C1 segment of cervical spinal cord (tissue), 14 donors: ENCODE data around the gene KCNQ5.
A peak's percentile ranks its signal among the peaks of the same experiment; 100 is the strongest.
"Not testable (repeated sequence)": the region's sequence is repeated elsewhere in the genome, so short reads cannot be mapped to it uniquely, and the experiment has no call there.

Experiments used
- DNase-seq, 14 donors: peaks; one replicate each; lab custom pipeline; 2025; lab: John Stamatoyannopoulos, UW

KCNQ5 gene

GRCh38 chr6:72621291-72622093, at the start of gene KCNQ5:
Gene KCNQ5 (plus strand): TSS chr6:72622064.
- peak in 5 of 14 donors; percentile 10 to 49 (median 23) for DNase-seq

GRCh38 chr6:72579865-72580264, 42.0 kb upstream of the KCNQ5 start:
- DNase-seq, result no peak

DNA sequence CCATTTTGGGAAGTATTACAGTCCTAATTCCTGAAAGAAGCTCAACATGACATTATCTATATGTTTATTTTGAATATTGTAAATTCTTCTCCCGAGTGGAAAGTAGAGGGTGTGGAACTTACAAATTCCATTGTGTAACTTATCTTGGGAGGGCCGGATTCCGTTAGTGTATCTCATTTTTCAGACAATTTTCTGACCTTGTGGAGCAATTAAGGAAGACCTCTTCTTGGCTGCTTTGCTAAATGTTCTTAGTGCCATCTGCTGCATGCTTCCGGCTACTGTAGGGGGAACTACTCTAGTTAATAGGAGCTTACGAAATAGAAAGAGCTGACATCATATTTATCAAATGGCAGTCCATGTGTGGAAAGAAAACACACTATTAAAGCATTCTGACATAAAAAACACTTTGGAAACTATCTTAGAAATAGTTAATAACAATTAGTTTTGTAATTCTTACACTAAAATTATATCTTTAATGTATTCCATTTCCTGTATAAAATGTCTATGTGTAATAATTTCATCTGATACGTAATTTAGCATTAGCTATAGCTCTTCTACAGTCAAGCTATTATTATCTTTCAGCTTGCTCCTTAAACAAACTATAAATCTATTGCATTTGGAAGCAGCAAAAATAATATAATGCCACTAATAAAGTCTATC, 41.5 kb upstream of the KCNQ5 start:
- peak in 1 of 14 donors; percentile 2 for DNase-seq

GRCh38 chr6:72580950-72581349, 40.9 kb upstream of the KCNQ5 start:
- not testable (repeated sequence) for DNase-seq

DNA sequence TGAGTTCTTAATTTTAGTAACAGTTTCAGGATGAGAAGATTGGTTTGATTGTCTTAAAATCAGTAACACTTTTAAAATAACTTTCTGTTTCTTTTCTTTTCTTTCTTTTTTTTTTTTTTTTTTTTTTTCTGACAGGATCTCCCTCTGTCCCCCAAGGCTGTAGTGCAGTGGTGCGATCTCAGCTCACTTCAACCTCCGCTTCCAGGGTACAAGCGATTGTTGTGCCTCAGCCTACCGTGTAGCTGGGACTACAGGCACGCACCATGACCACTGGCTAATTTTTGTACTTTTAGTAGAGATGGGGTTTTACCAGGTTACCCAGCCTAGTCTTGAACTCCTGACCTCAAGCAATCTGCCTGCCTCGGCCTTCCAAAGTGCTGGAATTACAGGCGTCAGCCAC, 33.7 kb upstream of the KCNQ5 start:
- no peak for DNase-seq

- DNase-seq, result no peak
Measured at GRCh38 chr6:72589096-72589495, 32.8 kb upstream of the KCNQ5 start.

DNA sequence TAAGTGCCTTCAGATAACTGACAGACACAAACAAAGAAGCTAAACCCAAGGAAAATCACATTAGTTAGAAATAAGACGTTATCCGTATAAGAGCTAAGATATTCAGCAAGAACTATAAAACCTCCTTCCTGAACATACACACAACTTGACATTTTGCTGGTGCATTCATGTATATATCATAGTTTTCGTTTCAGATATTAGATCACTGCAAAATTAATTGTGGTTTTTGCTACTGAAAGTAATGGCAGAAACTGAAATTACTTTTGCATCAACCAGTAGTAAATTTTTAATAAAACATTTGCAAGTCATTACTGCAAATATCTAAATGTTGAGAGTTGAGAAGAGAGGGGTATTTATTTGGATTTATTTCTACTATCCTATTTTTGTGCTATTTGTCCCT, 26.1 kb upstream of the KCNQ5 start:
- DNase-seq, result no peak

GRCh38 chr6:72616406-72617015, 5.4 kb upstream of the KCNQ5 start:
- no peak for DNase-seq

DNA sequence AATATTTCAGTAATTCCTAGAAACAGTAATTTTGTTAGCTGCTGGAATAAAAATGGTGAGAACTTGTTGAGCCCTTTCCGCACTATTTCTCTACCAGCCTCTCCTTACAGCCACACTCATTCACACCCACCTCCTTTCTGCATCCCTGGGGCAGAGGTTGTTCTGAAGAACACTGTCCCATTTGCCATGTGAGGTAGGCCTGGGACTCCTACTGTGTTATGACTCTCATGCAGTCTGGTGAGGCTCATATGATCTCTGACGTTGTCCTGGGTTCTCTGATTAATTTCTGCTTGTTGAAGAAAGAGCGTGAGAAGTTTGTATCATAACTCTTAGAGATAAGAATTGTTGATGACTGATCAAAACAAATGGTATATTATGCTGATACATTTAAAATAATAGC, 4.1 kb upstream of the KCNQ5 start:
- no peak for DNase-seq

DNA sequence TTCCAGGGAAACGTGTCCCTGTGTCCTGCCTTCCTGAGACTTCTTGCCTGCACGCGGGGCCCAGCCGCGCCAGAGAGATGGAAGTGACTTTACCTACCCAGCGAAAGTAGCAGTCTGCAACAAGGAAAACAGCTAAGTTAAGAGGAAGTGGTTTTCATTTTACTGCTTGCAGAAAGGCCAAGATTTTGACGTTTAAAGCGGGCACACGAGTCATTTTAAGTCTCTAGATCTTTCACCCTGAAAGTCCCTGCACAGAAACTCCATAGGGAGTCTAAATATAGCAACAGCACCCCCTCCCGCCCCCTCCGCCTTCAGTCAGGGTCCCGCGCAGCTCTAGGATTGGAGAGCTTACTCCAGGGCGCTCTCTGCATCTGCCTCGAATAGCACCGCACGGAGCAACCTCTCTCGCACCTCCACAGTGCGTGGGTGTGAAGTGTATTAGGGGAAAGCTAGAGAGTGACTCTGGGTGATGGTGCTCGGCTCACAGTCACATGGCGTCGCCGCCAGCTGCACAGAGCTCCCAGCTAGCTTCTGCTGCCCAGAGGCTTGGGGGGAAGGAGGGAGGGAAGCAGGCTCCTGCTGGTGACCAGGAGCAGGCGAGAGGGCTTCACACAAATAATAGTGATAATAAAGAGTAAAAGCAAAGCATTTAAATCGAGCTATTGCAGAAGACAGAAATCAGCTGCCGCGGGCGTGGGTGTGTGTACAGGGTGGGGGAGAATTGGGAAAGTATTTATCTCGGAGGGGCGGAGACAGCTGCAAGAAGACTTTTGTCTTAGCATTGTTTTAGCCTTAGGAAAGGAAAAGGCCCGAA, 1.8 kb upstream of the KCNQ5 start:
- DNase-seq, result peak in 10 of 14 donors; percentile 20 to 62 (median 46)

DNA sequence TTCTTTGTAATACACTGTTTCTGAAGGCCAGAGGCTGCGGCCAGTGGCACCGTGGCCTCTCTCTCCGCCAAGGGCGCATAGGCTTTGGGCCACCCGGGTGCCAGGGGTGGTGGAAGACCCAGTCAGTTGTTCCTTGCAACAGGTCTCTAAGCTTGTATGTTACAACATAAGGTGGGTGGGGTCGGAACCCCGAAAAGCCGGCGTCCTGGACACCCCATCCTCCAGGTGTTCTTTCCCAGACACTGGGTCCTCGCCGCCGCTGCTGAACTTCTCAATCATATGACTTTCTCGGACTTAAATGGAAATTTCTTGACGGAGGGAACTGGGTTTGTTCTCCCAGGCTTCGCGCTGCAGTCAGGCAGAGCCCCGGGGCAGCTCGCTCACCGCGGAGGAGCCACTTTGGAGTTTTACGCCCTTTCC, 983 bp upstream of the KCNQ5 start:
- peak in 4 of 14 donors; percentile 37 to 49 (median 42) for DNase-seq

- DNase-seq, result peak in 6 of 14 donors; percentile 9 to 42 (median 28)
Measured at GRCh38 chr6:72622094-72622940, 453 bp downstream of the KCNQ5 start.

- no peak for DNase-seq
Measured at GRCh38 chr6:72623808-72624207, 1.9 kb downstream of the KCNQ5 start.

DNA sequence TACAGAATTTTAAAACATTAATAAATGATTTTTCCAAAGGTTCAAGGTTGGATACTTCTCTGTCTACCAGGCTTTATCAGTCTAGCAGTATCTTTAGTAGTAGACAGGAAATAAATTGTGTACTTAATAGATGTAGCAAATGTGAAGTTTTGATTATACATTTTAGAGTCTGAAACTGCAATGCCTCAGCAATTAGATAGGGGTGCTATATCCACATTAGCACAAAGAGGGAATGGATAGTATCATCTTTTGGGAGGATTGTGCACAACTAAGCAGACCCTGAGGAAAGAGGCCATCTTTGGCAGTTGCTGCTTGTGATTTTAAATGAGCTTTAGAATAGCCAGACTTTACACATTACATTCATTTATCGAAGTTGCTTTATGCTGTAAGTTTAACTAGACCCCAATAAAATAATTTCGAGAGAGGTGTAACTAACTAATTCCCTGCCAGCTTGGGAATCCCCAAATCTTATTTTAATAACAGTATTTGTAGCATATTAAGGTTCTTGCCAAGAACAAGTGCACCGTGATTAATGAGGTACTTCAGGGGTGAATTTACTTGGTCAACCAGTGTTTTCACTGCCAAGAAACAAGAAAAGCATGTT, 2.8 kb downstream of the KCNQ5 start:
- DNase-seq, result no peak

DNA sequence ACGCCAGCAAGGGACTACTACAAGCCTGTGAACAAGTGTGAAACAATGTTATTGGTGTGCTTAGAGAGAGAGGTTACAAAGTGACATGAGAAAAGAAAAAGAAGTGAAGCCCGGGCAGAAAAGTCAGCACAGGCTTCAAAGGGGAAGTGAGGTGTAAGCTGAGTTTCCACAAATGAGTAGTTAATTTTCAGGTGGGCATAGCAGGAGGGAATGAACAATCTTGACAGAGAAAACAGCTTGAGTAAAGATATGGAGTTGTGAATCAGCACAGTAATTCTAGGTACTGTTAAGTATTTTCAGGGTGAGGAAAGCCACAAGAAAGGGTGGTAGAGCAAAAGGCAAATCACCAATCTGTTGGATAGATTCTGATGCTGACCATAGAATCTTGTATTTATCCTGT, 4.3 kb downstream of the KCNQ5 start:
- no peak for DNase-seq

DNA sequence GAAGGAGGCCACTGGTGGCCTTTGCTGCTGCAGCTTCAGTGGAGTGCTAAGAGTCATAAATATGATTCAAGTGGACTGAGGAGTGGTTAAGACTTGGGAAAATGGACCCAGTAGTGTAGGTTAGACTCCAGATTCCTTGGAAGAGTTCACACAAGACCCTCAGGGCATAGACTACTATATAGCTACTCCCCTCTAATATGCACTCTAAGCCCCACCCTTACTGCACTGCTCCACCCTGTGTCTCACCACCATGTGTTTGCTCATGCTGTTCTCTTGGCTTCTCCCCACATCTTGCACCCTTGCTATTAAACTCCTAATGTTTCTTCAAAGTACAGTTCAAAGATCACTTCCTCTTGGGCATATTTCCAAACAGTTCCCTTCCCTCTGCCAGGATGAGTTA, 5.7 kb downstream of the KCNQ5 start:
- DNase-seq, result no peak

- no peak for DNase-seq
Measured at GRCh38 chr6:72631480-72631879, 9.6 kb downstream of the KCNQ5 start.

DNA sequence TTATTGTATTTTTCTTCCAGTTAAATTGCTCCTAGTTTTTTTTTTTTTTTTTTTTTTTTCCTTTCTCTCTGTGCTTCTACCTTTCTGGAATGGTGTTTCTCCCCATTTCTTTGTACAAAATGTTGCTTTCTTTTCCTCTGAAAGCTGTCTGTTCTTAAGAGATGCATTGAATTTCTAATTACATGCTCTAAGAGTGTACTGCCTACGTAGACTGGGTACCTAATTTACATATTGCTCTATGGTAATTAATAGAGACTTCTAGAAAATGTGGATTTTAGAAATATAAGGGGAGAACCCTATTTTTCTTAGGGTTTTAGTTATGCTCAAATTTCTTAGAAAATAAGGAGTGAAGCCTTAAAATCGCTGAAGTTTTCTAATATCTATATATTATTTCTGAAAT, 13.8 kb downstream of the KCNQ5 start:
- DNase-seq, result no peak

GRCh38 chr6:72636215-72636614, 14.4 kb downstream of the KCNQ5 start:
- DNase-seq, result no peak

DNA sequence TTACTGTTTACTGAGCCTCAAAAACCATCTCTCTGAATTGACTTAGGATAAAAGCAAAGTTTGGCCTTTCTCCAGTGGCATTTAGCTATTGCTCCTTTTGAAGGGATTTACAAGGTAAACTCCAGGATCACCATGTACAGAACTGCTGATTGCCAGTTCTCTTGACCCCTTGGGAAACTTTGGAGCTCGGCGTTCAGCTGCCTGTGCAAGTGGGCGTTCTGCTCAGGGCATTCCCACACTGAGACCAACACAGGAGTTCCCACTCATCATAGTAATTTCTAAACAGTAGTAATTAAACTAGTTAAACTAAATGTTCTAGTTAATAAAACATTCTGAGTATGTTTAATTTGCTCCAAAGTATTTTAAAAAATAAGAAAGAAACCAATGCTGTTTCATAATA, 14.9 kb downstream of the KCNQ5 start:
- no peak for DNase-seq
